Endodermal cell (in vitro differentiated cells): ENCODE measurements around the gene LAP3. TPM values are rescaled to one million over a fixed set of nuclear protein-coding genes. Genes with fewer than 3 reads are reported as not detected.

Source experiments
- DNase-seq: peaks from one replicate; pipeline ENCODE4 v3.0.0-alpha.2; 2017
- H3K27ac ChIP-seq: 2 replicates; pipeline ENCODE4 v1.5.1; 2013; ENCODE audit warnings: mild to moderate bottlenecking, low read depth, low read length, moderate library complexity
- H3K27me3 ChIP-seq: 2 replicates; pipeline ENCODE4 v1.6.1; 2013; ENCODE audit warnings: mild to moderate bottlenecking, low read length, moderate library complexity; ENCODE audit not compliant: insufficient read depth, control insufficient read depth, poor library complexity, severe bottlenecking
- H3K36me3 ChIP-seq: 2 replicates; pipeline ENCODE4 v1.7.0; 2013; ENCODE audit warnings: mild to moderate bottlenecking, low read length, moderate library complexity; ENCODE audit not compliant: control insufficient read depth, insufficient read depth
- H3K4me1 ChIP-seq: one replicate; pipeline ENCODE4 v1.7.0; 2013; ENCODE audit warnings: low read length; ENCODE audit not compliant: control insufficient read depth, insufficient read depth
- H3K4me3 ChIP-seq: 2 replicates; pipeline ENCODE4 v1.5.1; 2013; ENCODE audit warnings: mild to moderate bottlenecking, low read length, moderate library complexity
- H3K9ac ChIP-seq: 2 replicates; pipeline ENCODE4 v1.6.1; 2013; ENCODE audit warnings: mild to moderate bottlenecking, low read length, moderate library complexity; ENCODE audit not compliant: poor library complexity, severe bottlenecking; ENCODE audit errors: extremely low read depth
- H3K9me3 ChIP-seq: 2 replicates; pipeline ENCODE4 v1.6.1; 2013; ENCODE audit warnings: mild to moderate bottlenecking, low read length, moderate library complexity; ENCODE audit not compliant: control insufficient read depth
- H3K27ac Mint-ChIP-seq: 2 replicates; pipeline ENCODE4 v1.8.0; 2020; ENCODE audit warnings: mixed read lengths
- H3K27me3 Mint-ChIP-seq: 2 replicates; pipeline ENCODE4 v1.8.0; 2021; ENCODE audit warnings: mild to moderate bottlenecking, mixed read lengths; ENCODE audit not compliant: insufficient read depth
- H3K36me3 Mint-ChIP-seq: 2 replicates; pipeline ENCODE4 v1.8.0; 2020; ENCODE audit warnings: low read depth, mixed read lengths
- H3K4me1 Mint-ChIP-seq: 2 replicates; pipeline ENCODE4 v1.8.0; 2020; ENCODE audit warnings: mixed read lengths
- H3K4me3 Mint-ChIP-seq: 2 replicates; pipeline ENCODE4 v1.8.0; 2020; ENCODE audit warnings: mild to moderate bottlenecking, moderate library complexity, mixed read lengths
- H3K9me3 Mint-ChIP-seq: 2 replicates; pipeline ENCODE4 v1.8.0; 2020; ENCODE audit warnings: mild to moderate bottlenecking, mixed read lengths
- WGBS, 2 experiments: methylation state at CpG; one replicate each; pipeline versions ENCODE4 v1.1.5 to v1.1.7; 2013; ENCODE audit warnings: missing lambda C conversion rate in 2 of 2, mixed read lengths in 1 of 2; ENCODE audit not compliant: insufficient coverage in 1 of 2, insufficient read length in 1 of 2; 5-methylcytosine and 5-hydroxymethylcytosine counted together
- total RNA-seq, 2 donors: library from RNA; stranded (reverse); fragmentation: NEBNext Ultra II Directional in 1 of 2; extraction: Animal tissue kit (Norgen Biotek cat#: 25700) in 1 of 2; gene quantifications; 2 replicates in 1 of 2; 3 replicates in 1 of 2; pipeline ENCODE4 v1.2.1, GENCODE V29; 2021
- TF ChIP-seq, protein P1 (sequence below): fragments of 200-600 bp; sonication (generic); conservative IDR thresholded peaks from 2 replicates; pipeline ENCODE4 v1.5.0; 2021; ENCODE audit warnings: antibody characterized with exemption, mild to moderate bottlenecking

LAP3 gene
- total RNA-seq, 2 donors from 2014 or later = 34.3 to 39.9 TPM

DNA sequence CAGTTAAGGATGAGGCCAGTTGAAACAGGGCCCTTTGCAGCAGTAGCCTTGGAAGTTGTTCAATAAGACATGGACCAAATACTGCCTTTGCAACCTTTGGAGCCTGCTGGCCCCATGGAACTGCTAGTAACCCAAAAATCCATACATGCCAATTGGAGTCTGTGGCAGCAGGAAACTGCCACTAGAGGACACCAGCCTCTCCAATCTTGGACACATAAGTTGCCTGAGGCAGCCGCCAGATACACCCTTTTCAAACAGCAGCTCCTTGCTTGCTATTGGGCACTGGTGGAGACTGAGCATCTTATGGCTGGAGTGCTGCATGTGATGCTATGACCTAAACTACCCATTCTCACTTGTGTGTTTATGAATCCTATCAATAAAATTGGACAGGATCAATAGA, 14.8 kb upstream of the LAP3 start:
- no peaks in the 10 kb centered on the region for H3K36me3 ChIP-seq
- no peak overlapping the region for H3K4me3 ChIP-seq
- 79 to 100% methylated on average over 1 of the region's 1 CpG for WGBS, 2 experiments
- H3K27ac ChIP-seq = no peak overlapping the region
- no peak overlapping the region for H3K27ac Mint-ChIP-seq
- H3K9ac ChIP-seq = no peak overlapping the region
- H3K36me3 Mint-ChIP-seq = no peaks in the 10 kb centered on the region
- no peaks in the 10 kb centered on the region for H3K9me3 ChIP-seq
- H3K4me3 Mint-ChIP-seq = no peak overlapping the region
- DNase-seq = peak; percentile 57
- TF ChIP-seq, protein P1, sequence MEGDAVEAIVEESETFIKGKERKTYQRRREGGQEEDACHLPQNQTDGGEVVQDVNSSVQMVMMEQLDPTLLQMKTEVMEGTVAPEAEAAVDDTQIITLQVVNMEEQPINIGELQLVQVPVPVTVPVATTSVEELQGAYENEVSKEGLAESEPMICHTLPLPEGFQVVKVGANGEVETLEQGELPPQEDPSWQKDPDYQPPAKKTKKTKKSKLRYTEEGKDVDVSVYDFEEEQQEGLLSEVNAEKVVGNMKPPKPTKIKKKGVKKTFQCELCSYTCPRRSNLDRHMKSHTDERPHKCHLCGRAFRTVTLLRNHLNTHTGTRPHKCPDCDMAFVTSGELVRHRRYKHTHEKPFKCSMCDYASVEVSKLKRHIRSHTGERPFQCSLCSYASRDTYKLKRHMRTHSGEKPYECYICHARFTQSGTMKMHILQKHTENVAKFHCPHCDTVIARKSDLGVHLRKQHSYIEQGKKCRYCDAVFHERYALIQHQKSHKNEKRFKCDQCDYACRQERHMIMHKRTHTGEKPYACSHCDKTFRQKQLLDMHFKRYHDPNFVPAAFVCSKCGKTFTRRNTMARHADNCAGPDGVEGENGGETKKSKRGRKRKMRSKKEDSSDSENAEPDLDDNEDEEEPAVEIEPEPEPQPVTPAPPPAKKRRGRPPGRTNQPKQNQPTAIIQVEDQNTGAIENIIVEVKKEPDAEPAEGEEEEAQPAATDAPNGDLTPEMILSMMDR = peak; percentile 59
- no peaks in the 10 kb centered on the region for H3K4me1 ChIP-seq
- H3K27me3 Mint-ChIP-seq = peaks cover 10% of the 10 kb centered on the region
- peaks cover 14% of the 10 kb centered on the region for H3K4me1 Mint-ChIP-seq
- no peaks in the 10 kb centered on the region for H3K9me3 Mint-ChIP-seq
- H3K27me3 ChIP-seq = no peaks in the 10 kb centered on the region

DNA sequence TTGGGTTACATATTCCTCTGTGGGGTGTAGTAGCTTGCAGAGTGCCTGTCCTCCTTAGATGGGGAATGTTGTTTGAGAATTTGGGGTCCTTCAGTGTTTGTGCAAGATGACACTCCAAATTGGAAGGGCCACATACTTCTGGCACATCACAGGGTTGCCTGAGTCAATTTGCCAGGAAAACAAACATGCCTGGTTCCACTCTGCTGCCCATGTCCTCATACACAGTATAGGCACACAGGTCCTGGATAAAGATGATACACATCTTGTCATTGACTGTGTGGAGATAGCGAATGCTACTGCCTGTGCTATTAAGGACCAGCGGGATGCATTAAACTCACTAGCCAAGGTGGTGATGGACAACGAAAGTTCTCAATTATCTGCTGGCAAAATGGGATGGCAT, 11.2 kb upstream of the LAP3 start:
- Histone ChIP-seq H3K4me3 (no peak overlapping the region), H3K9ac (no peak overlapping the region), H3K9me3 (no peaks in the 10 kb centered on the region), H3K27ac (no peak overlapping the region), H3K36me3 (no peaks in the 10 kb centered on the region), H3K27me3 (no peaks in the 10 kb centered on the region), H3K4me1 (no peaks in the 10 kb centered on the region)
- H3K36me3 Mint-ChIP-seq = no peaks in the 10 kb centered on the region
- no peak overlapping the region for H3K27ac Mint-ChIP-seq
- DNase-seq = no peak
- H3K4me3 Mint-ChIP-seq = no peak overlapping the region
- TF ChIP-seq, protein P1 = no peak
- peaks cover 7% of the 10 kb centered on the region for H3K27me3 Mint-ChIP-seq
- H3K9me3 Mint-ChIP-seq = no peaks in the 10 kb centered on the region
- 94 to 100% methylated on average over 2 to 3 of the region's 3 CpGs for WGBS, 2 experiments
- H3K4me1 Mint-ChIP-seq = peaks cover 8% of the 10 kb centered on the region

DNA sequence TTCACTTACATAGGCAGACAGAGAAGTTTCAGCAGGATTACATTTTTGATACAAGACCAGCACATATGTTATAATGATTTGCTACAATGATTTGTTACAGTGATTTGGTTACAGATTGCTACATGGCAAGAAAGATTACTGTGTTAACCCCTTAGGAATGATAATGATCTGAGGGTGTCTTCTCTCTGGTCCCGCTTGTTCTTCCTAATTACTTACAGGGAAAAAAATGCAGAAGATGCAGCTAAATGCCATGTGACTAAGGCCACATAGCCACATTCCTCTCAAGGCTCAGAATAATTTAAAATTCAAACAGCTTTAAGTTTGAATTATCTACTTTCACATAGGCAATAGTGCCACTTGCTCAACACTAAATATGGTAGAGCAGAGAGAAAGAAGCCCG, 9.7 kb upstream of the LAP3 start:
- Histone ChIP-seq H3K27ac (no peak overlapping the region), H3K36me3 (no peaks in the 10 kb centered on the region), H3K4me3 (no peak overlapping the region), H3K27me3 (no peaks in the 10 kb centered on the region), H3K4me1 (no peaks in the 10 kb centered on the region), H3K9me3 (no peaks in the 10 kb centered on the region), H3K9ac (no peak overlapping the region)
- DNase-seq = no peak
- TF ChIP-seq, protein P1 = no peak
- no peak overlapping the region for H3K4me3 Mint-ChIP-seq
- H3K36me3 Mint-ChIP-seq = no peaks in the 10 kb centered on the region
- no peak overlapping the region for H3K27ac Mint-ChIP-seq
- no peaks in the 10 kb centered on the region for H3K9me3 Mint-ChIP-seq
- no peaks in the 10 kb centered on the region for H3K4me1 Mint-ChIP-seq
- H3K27me3 Mint-ChIP-seq = peaks cover 7% of the 10 kb centered on the region
- 81 to 84% methylated on average over 2 of the region's 2 CpGs for WGBS, 2 experiments
